NCI-H2107 (cell line): ENCODE data around the gene LRRC8A.
"Not testable (repeated sequence)": the region's sequence is repeated elsewhere in the genome, so short reads cannot be mapped to it uniquely, and the experiment has no call there.

ENCODE experiments used
- DNase-seq: peaks from one replicate; lab custom pipeline; 2025; lab: John Stamatoyannopoulos, UW

Gene LRRC8A

DNA sequence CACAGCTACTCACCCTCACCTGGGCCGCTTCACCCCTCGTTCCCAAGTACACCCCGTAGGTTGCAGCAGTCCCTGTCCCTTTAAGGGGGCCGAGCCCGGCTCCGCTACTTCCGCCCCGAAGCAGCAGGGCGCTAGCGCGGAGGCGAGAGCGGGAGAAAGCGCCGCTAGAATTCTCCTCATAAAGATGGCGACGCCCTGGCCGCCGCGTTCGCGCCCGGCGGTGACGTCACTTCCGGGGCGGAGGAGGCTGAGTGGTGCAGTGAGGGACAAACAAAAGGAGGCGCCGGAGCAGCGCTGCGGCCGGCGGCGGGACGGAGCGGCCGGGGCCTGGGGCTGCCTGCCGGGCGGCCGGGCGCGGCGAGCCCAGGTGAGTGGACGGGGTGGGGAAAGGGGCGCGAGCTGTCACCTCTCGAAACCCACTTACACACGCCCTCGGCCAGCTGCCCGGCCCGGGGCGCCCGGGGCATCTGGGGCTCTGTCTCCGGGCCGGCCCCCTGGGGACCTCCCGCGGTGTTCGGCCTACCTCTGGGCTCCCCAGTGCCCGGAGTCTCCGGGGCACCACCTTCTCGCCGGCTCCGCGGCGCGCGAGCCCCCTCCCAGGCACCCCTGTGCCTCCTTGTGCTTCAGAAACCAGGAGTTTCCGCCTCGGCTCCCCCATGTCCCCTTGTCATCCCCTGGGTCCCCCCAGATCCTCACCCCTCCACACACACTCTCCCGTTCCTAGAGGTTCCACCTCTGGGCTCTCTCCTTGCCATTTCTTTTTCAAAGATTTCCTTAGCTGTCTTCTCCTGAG, at the start of gene LRRC8A, which contains the start of gene KYAT1:
TSS of gene LRRC8A (plus strand) at position 250 of the 793 bp plus-strand sequence. CDS start 25,032 bp downstream, outside the sequence.
TSS of gene KYAT1 (minus strand) at position 67 of the 793 bp plus-strand sequence. CDS start 36,545 bp downstream, outside the sequence.
- DNase-seq = peak; percentile 94

DNA sequence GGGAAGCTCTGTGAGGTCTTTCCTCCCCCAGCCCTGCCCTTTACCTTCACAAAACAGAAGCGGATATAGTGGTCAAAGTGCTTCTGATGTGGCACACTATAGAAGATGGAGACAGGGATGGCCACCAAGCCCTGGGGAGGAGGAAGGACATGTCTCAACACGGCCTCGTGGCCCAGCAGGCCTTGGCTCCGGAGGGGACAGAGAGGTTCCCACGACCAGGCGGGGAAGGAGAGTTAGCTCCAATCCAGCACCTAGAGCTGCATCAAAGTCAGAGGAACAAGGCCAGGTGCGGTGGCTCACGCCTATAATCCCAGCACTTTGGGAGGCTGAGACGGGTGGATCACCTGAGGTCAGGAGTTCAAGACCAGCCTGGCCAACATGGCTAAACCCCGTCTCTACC, 48.2 kb upstream of the LRRC8A start:
- no peak for DNase-seq

DNA sequence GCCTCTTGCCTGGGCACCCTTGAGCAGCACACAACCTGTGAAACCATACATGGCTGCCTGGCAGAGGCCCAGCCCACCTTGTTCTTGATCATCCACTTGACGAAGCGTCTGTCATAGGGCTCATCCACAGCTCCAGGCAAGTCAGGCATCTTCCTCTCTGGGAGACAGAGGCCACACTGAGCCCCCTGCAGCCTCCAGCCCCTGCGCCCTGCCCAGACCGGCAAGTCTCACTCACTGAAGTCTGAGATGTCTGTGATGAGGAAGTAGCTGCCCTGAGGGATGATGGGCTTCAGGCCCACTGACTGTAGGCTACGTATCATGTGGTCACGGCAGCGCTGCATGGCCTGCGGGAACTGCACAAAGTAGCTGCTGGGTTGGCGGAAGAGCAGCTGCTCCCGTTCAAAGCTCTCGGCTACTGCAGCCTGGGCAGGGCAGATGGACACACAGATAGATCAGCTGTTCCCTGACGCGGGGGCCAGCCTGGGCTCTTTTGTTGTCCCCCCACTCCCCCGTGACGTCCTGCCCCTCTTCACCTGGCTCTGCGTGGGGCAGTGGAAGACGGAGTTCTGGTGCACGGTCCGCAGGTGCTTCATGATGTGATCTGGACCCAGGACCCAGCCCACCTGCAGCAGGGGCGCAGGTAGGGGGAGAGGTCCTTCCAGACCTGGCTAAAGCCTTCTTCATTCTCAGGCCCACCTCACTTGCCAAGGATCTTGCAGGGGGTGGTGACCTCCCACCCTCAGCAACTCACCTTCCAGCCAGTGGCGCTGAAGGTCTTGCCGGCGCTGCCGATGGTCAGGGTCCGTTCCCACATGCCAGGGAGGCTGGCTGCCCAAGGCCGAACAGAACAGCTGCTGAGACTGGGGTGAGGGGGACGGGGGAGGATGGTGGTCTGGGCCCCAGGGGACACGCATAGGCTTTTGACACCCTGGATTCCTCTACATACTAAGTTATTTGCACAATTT, 46.4 kb upstream of the LRRC8A start:
- no peak for DNase-seq

DNA sequence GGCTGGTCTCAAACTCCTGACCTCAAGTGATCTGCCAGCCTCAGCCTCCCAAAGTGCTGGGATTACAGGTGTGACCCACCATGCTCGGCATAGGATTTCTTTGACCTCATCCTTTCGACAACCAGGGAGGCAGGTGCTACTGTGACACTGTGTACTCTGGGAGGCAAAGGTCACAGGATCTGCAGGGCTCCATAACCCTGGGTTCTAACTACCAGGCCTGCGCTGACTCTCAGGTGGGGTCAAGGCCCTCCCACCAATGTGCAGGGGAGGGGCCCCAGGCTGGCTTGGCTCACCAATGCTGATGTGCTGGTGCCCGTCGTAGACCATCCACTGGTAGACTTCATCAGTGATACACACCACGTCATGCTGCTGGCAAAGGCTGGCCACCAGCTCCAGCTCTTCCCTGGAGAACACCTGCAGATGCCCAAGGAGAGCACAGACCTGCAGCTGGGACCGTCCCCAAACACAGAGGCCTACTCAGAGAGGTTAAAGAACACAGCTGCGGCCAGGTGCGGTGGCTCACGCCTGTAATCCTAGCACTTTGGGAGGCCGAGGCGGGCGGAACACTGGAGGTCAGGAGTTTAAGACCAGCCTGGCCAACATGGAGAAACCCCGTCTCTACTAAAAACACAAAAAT, 45.3 kb upstream of the LRRC8A start:
- no peak for DNase-seq

DNA sequence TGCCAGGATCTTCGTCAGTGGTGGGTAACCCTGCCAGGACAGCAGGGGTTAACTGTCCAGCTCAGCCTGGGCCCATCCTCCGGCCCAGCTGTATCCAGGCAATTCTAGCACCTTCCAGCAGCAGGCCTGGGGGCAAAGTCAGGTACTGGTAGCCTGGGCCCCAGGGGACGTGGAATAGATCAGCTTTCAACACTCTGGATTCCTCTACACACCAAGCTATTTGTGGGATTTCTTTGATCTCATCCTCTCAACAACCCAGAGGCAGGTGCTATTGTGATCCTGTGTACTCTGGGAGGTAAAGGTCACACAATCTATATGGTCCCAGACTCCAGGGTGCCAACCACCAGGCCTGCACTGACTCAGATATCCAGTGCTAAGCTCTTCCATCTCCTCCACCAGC, 43.6 kb upstream of the LRRC8A start:
- no peak for DNase-seq

DNA sequence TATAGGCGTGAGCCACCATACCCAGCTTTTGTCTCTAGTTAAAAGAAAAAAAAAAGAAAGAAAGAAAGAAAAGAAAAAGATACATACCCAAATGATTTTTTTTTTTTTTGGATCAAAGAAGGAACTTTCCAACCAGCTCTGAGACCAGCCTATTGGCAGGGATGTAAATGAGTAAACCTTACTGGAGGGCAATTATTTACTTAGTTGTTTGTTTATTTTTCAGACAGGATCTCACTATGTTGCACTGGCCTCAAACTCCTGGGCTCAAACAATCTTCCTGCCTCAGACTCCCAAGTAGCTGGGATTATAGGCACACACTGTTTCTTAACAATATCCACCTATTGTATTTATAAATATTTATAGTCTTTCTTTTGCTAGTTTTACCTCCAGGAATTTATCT, 41.4 kb upstream of the LRRC8A start:
- no peak for DNase-seq

DNA sequence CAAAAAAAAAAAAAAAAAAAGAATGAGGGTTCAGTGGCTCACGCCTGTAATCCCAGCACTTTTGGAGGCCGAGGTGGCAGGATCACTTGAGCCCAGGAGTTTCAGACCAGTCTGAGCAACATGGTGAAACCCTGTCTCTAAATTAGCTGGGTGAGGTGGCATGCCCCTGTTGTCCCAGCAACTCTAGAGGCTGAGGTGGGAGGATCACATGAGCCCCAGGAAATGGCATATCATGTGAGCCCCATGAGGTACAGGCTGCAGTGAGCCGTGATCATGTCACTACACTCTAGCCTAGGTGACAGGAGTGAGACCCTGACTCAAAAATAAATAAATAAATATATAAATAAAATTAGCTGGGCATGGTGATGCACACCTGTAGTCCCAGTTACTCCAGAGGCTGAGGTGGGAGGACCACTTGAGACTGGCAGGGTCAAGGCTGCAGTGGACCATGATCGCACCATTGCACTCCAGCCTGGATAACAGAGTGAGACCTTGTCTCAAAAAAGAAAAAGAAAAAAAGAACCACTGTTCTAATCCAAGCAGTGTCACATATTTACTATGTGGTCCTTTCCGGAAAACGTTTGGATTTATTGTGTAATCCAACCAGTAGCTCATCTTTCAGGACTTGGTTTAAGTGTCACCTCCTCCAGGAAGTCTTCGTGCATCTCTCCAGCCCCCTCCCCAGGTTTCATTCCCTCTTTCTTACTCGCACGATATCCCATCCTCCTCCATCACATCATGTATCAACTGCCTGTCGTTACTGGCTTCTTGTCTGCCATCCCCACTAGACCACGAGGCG, 40.0 kb upstream of the LRRC8A start:
- no peak for DNase-seq

DNA sequence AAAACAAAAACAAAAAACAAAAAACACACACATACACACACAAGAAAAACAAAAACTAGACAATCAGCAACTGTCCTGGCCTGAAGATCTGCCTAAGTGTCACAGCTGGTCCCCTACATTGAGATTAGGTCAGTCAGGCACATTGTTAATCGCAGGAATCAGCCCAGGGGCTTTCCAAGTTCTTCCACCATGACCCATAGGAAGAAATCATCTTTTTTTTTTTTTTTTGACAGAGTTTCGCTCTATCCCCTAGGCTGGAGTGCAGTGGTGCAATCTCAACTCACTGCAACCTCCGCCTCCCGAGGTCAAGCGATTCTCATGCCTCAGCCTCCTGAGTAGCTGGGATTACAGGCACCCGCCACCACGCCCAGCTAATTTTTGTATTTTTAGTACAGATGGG, 38.8 kb upstream of the LRRC8A start:
- not testable (repeated sequence) for DNase-seq

DNA sequence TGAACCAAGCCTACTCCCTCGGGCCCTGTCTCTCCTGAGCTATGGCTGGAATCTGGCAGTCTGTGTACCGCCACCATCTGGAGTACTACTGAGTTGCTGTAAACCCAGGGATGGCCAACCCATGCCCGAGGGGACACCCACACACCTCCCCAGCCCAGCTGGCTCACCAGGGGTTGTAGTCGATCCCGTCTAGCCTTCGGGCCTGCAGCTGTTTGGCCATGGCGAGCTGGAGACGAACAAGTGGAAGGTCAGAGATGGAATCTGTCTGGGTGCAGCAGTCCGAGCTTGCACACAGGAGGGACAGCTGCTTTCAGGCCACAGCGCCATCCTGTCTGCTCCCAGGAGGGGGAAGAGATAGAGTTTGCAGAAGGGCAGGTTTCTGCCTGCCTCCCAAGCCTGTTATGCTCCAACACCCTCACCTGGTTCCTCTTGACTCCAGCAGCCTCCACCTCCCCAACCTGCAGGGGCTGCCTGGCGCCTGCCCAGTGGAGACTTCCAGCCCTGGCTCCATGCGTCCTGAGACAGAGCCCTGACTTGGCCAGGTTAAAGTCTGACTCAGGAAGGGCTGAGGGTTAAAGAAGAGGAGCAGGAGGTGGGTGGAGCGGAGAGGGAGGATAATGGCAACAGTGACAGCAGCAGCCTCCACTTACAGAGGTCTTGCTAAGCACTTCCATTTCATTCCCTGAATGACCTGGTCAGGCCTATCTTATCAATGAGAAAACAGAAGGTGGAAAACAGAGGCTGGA, 36.6 kb upstream of the LRRC8A start:
- DNase-seq = no peak

DNA sequence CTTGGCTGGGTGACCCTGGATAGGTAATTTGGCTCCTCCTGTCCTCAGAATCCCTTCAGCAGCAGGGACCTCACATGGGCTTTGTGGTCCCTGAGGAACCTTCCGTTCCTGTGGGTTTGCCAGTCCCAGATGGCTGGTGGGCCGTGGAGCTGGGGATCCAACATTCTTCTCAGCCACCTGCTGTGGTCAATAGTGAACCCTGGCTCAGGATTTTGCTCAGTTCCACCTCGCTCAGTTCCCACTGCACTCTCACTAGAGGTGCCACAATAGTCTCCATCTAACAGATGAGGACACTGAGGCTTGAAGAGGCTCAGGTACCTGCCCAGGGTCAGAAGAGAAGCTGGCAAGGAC, 35.3 kb upstream of the LRRC8A start:
- DNase-seq = no peak

DNA sequence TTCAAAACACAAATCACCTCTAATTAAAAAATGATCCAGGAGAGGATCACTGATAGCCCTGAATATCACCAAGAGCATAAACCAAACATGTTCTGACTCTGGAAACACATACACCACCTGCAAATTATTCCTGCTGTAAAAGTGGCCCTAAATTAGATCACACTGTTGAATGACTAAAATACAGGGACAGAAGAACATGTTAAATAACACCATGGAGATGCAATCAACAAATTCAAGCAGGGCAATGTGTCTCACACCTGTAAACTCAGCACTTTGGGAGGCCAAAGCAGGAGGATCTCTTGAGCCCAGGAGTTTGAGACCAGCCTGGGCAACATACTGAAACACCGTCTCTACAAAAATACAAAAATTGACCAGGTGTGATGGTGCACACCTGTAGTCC, 34.1 kb upstream of the LRRC8A start:
- DNase-seq = no peak

DNA sequence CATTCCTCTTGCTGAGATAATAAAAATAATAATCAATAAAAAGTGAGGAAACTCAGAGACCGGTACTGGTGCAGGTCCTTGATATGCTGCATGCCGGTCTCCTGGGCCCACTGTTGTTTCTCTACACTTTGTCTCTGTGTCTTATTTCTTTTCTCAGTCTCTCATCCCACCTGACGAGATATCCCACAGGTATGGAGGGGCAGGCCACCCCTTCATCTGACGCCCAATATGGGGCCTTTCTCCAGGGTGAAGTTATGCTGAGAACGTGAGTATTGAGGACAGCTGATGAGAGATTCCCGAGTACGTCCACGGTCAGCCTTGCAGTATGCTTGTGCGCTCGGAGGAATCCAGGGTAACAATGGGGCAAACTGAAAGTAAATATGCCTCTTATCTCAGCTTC, 30.9 kb upstream of the LRRC8A start:
- DNase-seq = not testable (repeated sequence)

DNA sequence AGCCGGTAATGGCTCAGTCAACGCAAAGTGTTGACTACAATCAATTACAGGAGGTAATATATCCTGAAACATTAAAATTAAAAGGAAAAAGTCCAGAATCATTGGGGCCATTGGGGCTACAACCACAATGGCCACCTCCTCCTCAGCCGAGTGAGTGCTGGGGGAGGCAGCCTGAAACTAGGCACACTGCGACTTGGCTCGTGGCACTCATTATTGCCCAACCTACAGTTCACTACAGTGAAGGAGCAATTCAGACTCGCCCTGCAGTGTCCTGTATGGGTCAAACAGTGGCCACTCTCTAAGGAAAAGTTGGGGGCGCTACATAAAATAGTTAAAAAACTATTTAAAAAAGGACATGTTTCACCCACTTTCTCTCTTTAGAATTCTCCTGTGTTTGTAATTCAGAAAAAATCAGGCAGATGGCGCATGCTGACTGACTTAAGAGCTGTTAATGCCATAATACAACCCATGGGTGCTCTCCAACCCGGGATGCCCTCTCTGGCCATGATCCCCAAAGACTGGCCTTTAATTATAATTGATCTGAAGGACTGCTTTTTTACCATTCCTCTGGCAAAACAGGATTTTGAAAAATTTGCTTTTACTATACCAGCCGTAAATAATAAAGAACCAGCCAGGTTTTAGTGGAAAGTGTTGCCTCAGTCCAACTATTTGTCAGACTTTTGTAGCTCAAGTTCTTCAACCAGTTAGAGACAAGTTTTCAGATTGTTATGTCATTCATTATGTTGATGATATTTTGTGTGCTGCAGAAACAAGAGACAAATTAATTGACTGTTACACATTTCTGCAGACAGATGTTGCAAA, 29.9 kb upstream of the LRRC8A start:
- DNase-seq = not testable (repeated sequence)

DNA sequence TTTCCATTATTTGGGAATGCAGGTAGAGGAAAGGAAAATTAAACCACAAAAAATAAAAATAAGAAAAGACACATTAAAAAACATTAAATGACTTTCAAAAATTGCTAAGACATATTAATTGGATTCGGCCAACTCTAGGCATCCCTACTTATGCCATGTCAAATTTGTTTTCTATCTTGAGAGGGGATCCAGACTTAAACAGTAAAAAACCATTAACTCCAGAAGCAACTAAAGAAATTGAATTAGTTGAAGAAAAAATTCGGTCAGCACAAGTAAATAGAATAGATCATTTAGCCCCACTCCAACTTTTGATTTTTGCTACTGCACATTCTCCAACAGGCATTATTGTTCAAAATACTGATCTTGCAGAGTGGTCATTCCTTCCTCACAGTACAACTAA, 29.3 kb upstream of the LRRC8A start:
- DNase-seq = not testable (repeated sequence)

DNA sequence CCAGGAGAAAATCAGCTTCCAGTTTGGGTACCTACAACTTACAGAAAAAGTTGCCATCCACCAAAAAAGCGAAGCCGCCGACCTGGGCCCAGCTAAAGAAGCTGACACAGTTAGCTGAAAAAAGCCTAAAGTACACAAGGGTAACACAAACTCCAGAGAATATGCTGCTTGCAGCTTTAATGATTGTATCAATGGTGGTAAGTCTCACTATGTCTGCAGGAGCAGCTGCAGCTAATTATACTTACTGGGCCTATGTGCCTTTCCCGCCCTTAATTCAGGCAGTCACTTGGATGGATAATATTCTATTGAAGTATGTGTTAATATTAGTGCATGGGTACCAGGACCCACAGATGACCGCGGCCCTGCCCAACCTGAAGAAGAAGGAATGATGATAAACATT, 27.5 kb upstream of the LRRC8A start:
- not testable (repeated sequence) for DNase-seq

DNA sequence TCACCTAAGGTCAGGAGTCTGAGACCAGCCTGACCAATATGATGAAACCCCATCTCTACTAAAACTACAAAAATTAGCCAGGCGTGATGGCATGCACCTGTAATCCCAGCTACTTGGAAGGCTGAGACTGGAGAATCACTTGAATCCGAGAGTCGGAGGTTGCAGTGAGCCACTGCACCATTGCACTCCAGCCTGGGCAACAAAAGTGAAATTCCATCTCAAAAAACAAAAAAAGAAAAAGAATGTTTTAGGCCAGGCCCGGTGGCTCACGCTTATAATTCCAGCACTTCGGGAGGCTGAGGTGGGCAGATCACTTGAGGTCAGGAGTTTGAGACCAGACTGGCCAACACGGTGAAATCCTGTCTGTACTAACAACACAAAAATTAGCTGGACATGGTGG, 23.5 kb upstream of the LRRC8A start:
- not testable (repeated sequence) for DNase-seq

DNA sequence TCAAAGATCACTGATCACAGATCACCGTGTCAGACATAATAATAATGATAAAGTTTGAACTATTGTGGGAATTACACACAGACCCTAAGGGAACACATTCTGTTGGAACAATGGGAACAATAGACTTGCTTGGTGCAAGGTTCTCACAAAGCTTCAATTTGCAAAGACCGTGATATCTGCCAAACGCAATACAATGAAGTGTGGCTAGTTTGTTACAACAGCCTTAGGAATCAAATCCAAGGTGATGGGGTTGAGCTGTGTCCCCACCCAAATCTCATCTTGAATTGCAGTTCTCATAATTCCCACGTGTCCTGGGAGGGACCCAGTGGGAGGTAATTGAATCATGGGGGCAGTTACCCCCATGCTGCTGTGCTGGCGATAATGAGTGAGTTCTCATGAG, 21.0 kb upstream of the LRRC8A start:
- no peak for DNase-seq

DNA sequence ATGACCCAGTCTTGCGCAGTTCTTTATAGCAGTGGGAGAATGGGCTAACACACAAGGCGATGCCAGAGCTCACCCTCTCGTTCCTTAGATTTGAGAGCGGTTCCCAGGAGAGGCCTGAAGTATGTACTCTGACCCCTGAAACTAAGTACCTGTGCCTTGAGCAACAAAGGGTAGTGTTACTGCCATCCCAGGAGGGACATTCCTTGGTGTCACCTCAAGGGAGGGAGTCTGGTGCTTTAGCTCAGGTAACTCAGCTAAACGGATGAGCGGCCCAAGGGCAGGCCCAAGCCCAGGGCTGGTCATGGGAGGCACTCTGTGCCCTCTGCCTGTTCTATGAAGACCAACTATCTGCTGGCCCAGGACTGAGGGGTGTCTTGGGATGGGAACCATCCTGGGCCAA, 20.4 kb upstream of the LRRC8A start:
- DNase-seq = no peak

DNA sequence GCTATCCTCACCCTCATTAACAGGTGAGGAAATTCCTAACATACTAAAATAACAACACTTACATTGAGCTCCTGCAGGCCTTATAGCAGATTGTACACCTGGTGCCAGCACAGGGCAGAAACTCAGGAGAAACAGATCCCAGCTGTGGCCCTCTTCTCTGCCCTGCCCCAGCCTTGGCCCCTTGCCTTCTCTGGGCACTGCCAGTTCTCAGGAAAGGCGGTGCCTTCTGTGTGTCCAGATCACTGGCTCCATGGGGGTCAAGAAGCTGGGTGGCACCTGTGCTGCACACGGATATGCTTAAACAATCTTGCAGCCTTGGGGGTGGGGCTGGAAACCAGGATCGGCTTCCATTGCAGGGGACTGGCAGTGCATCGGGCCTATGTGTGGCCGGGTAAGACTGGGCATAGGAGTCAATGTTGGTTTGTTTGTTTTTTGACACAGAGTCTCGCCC, 19.5 kb upstream of the LRRC8A start:
- DNase-seq = no peak

DNA sequence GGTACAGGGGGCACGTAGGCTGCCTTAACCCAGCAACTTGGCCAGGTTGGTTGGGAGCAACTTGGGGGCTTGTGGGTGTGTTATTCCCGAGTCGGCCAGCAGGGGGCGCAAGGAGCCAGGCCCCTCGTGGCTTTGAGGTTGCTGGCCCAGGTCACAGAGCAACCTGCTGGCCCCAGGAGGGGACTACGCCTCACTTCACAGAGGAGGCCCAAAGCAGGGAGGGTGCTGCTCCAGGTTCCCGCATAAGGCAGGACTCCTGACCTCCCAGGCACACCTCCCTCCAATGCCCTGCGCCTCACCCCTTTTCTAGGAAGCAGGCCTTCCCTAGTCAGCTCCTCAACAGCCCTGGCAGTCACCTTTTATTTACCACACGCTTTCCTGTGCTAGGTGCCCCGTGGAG, 18.3 kb upstream of the LRRC8A start:
- peak; percentile 42 for DNase-seq
